ENCODE results near the gene CCDC146.

DNA sequence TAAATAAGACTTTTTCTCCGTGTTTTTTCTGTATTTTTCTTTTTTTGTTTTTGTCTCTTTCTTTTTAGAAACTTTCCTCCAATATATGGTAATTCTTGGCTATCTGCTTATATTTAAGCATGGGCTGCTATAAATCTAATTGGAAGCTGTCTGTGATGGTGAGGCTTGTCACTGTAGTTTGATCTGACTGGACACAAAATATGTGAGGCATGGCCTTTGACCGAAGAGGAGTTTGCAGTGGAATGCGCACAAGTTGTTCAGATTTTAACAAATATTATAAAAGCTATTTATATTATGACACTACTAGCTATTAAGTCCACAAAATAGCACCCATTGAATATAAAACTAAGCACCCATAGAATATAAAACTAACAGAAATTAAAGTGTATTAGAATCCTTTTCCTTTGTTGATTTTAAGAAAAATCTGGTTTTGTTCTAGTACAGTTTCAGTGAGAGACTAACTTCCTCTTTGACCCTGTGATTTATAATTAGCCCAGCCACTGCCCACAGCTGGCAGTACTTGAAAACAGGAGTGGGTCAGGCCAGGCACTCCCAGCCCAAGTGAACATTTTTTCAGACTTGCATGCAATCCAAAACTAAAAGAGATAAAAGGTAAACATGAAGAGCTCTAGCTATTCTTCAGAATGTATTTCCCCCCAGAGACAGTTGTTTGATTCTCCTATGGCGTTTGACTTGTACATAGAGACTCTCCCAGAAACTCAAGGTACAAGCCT, 147.1 kb downstream of the CCDC146 start:
- TF ChIP-seq POLR2A (IDR thresholded peaks at IDR 0.05; ENCODE audit: low read depth, low read length): no peak
- TF ChIP-seq POLR2AphosphoS5 (IDR thresholded peaks at IDR 0.05; ENCODE audit: low read depth, low read length): no peak
- no peak for TF ChIP-seq TAF1 (IDR thresholded peaks at IDR 0.05; ENCODE audit: borderline replicate concordance, low read depth, low read length)

Measured in GM12892 (cell line).